WTC11 (cell line): ENCODE measurements around the gene METTL25B. TPM values are rescaled to one million over a fixed set of nuclear protein-coding genes. Genes with fewer than 3 reads are reported as not detected.

ENCODE experiments used
- AR ChIP-seq: fragments of 250-450 bp; sonication (Bioruptor Pico); IDR thresholded peaks from 2 replicates; pipeline ENCODE4 v1.9.0; 2021; ENCODE audit warnings: mild to moderate bottlenecking
- CREB1 ChIP-seq: sonication (generic); formaldehyde crosslinking; IDR thresholded peaks from 2 replicates; pipeline ENCODE4 v1.8.0; 2023; ENCODE audit warnings: mild to moderate bottlenecking, missing genetic modification reagents
- CTCF ChIP-seq: fragments of 200-600 bp; IDR thresholded peaks from 2 replicates; pipeline ENCODE4 v1.8.0; 2022; ENCODE audit warnings: antibody characterized with exemption
- E2F5 ChIP-seq: sonication (generic); formaldehyde crosslinking; IDR thresholded peaks from 2 replicates; pipeline ENCODE4 v1.8.1; 2022; ENCODE audit warnings: mild to moderate bottlenecking, moderate library complexity, missing genetic modification reagents
- ELF4 ChIP-seq: sonication (generic); formaldehyde crosslinking; IDR thresholded peaks from 2 replicates; pipeline ENCODE4 v1.8.1; 2022; ENCODE audit warnings: low read depth, mild to moderate bottlenecking, moderate library complexity, missing genetic modification reagents
- ESRRA ChIP-seq: sonication (generic); formaldehyde crosslinking; IDR thresholded peaks from 2 replicates; pipeline ENCODE4 v1.8.1; 2022; ENCODE audit warnings: mild to moderate bottlenecking, missing genetic modification reagents, borderline replicate concordance
- FOXK1 ChIP-seq: sonication (generic); formaldehyde crosslinking; IDR thresholded peaks from 2 replicates; pipeline ENCODE4 v1.8.0; 2022; ENCODE audit warnings: mild to moderate bottlenecking, moderate library complexity, missing genetic modification reagents
- FOXP4 ChIP-seq: sonication (generic); formaldehyde crosslinking; IDR thresholded peaks from 2 replicates; pipeline ENCODE4 v1.8.0; 2022; ENCODE audit warnings: mild to moderate bottlenecking, missing genetic modification reagents
- IRF2 ChIP-seq: sonication (generic); formaldehyde crosslinking; IDR thresholded peaks from 2 replicates; pipeline ENCODE4 v1.8.0; 2022; ENCODE audit warnings: low read depth, missing genetic modification reagents, borderline replicate concordance
- JAZF1 ChIP-seq: fragments of 250-450 bp; sonication (Bioruptor Pico); IDR thresholded peaks from 2 replicates; pipeline ENCODE4 v1.9.0; 2021; ENCODE audit warnings: moderate library complexity, mild to moderate bottlenecking, inconsistent platforms
- KAT7 ChIP-seq: sonication (generic); formaldehyde crosslinking; IDR thresholded peaks from 2 replicates; pipeline ENCODE4 v1.8.1; 2023; ENCODE audit warnings: missing genetic modification reagents, mild to moderate bottlenecking, borderline replicate concordance
- MAX ChIP-seq: sonication (generic); formaldehyde crosslinking; IDR thresholded peaks from 2 replicates; pipeline ENCODE4 v1.8.0; 2022; ENCODE audit warnings: mild to moderate bottlenecking, missing genetic modification reagents
- NFYB ChIP-seq: sonication (generic); formaldehyde crosslinking; conservative IDR thresholded peaks from 2 replicates; pipeline ENCODE4 v1.8.0; 2022; ENCODE audit warnings: low read depth, missing genetic modification reagents
- NR3C1 ChIP-seq: sonication (generic); formaldehyde crosslinking; conservative IDR thresholded peaks from 2 replicates; pipeline ENCODE4 v1.8.1; 2023; ENCODE audit warnings: low read depth, mild to moderate bottlenecking, missing genetic modification reagents
- SMAD4 ChIP-seq: sonication (generic); formaldehyde crosslinking; IDR thresholded peaks from 2 replicates; pipeline ENCODE4 v1.8.0; 2022; ENCODE audit warnings: mild to moderate bottlenecking, missing genetic modification reagents
- STAT6 ChIP-seq: sonication (generic); formaldehyde crosslinking; conservative IDR thresholded peaks from 2 replicates; pipeline ENCODE4 v1.8.1; 2023; ENCODE audit warnings: mild to moderate bottlenecking, low read depth, missing genetic modification reagents, moderate library complexity
- ZBTB21 ChIP-seq: sonication (generic); formaldehyde crosslinking; IDR thresholded peaks from 2 replicates; pipeline ENCODE4 v1.8.1; 2023; ENCODE audit warnings: mild to moderate bottlenecking, missing genetic modification reagents, borderline replicate concordance
- ZNF416 ChIP-seq: fragments of 250-450 bp; sonication (Bioruptor Pico); IDR thresholded peaks from 2 replicates; pipeline ENCODE4 v1.9.0; 2021; ENCODE audit warnings: mild to moderate bottlenecking, inconsistent platforms
- total RNA-seq: library from RNA; stranded (reverse); gene quantifications from 3 replicates; pipeline ENCODE4 v1.2.3, GENCODE V29; 2021

The METTL25B gene
- total RNA-seq, 1 experiment from 2014 or later: 32.0 TPM

- no peak for TF ChIP-seq FOXP4 (CRISPR knock-in tag)
- no peak for TF ChIP-seq STAT6 (CRISPR knock-in tag)
- no peak for TF ChIP-seq ELF4 (CRISPR knock-in tag)
- no peak for TF ChIP-seq NR3C1 (CRISPR knock-in tag)
- no peak for TF ChIP-seq ZNF416 (CRISPR knock-in tag)
- 0 out of 2 replicates have a peak, but pooled peaks have one; percentile 11 for TF ChIP-seq E2F5 (CRISPR knock-in tag)
- peak; percentile 88 for TF ChIP-seq FOXK1 (CRISPR knock-in tag)
- TF ChIP-seq ZBTB21 (CRISPR knock-in tag): peak; percentile 100
- 0 out of 2 replicates have a peak, but pooled peaks have one; percentile 21 for TF ChIP-seq NFYB (CRISPR knock-in tag)
- no peak for TF ChIP-seq ESRRA (CRISPR knock-in tag)
- TF ChIP-seq AR (CRISPR knock-in tag): no peak
- TF ChIP-seq IRF2 (CRISPR knock-in tag): no peak
- TF ChIP-seq MAX (CRISPR knock-in tag): peak; percentile 63; the same call in 1 of the 2 replicates
- no peak for TF ChIP-seq JAZF1 (CRISPR knock-in tag)
- TF ChIP-seq KAT7 (CRISPR knock-in tag): no peak
- no peak for TF ChIP-seq CTCF
- peak; percentile 90 for TF ChIP-seq CREB1 (CRISPR knock-in tag)
- no peak for TF ChIP-seq SMAD4 (CRISPR knock-in tag)
- TF ChIP-seq, all 79 proteins: peak for 12
Observed at GRCh38 chr1:156728599-156729462, 562 bp downstream of the METTL25B start, which contains the start of gene ISG20L2 (continued).
